H7 (cell line): ENCODE measurements around the gene ADGRE1. TPM values are rescaled to one million over a fixed set of nuclear protein-coding genes. Genes with fewer than 3 reads are reported as not detected.

Experiments
- DNase-seq: peaks from one replicate; pipeline ENCODE4 v3.0.0; 2012
- H3K27me3 ChIP-seq: 2 replicates; pipeline ENCODE4 v1.6.0; 2011; ENCODE audit warnings: mild to moderate bottlenecking, low read length; ENCODE audit not compliant: control insufficient read depth, insufficient read depth
- H3K36me3 ChIP-seq: replicated peaks from 2 replicates; pipeline ENCODE4 v1.5.1; 2011; ENCODE audit warnings: low read length; ENCODE audit not compliant: control insufficient read depth, insufficient read depth
- H3K4me3 ChIP-seq: 2 replicates; pipeline ENCODE4 v1.5.1; 2011; ENCODE audit warnings: low read depth, mild to moderate bottlenecking, control low read depth, low read length, moderate library complexity; ENCODE audit not compliant: insufficient read depth
- total RNA-seq: library from RNA; depleted of rRNA; stranded (reverse); fragments of >200 nt; shearing (Covaris generic); gene quantifications from 2 replicates; pipeline ENCODE4 v1.2.3, GENCODE V29; 2014

Gene ADGRE1
- total RNA-seq, 1 experiment from 2014 or later: not detected

DNA sequence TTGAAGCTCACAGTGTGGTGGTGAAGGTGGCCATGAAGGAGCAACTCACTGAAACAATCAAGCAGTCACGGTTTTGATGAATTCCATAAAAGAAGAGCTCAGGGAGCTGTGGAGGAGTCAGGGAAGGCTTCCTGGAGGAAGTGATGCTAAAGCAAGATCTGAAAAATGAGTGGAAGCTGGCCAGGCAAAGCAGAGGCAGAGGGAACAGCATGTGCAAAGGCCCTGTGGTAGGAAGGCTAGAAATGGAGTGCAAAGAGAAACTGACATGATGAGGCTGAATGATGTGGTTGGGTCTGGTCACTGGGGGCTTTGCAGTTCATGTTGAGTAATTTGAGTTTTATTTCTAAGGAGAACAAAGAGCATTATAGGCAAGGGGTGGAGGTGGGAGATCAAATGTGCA, 6.9 kb downstream of the ADGRE1 start:
- DNase-seq: no peak
- no peaks in the 10 kb centered on the region for H3K27me3 ChIP-seq
- H3K4me3 ChIP-seq: no peak overlapping the region
- H3K36me3 ChIP-seq: no peaks in the 10 kb centered on the region

DNA sequence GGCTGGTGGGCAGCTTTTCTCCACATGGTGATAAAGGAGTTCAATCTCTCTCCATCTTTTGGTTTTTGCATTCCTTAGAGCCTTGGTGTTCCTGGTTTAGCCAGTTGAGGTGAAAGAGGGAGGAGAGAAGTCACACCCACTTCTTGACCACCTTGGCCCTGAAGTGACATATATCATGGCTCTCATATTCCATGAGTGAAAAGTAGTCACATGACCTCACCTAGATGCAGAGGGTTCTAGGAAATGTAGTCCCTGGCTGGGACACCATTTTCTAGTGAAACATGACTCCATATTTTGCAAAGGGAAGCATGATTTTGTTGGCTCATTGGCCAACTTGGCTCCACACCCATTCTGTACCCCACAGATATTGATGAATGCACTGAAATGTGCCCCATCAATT, 16.1 kb downstream of the ADGRE1 start:
- DNase-seq: no peak
- Histone ChIP-seq H3K27me3 (no peaks in the 10 kb centered on the region), H3K4me3 (no peak overlapping the region), H3K36me3 (no peaks in the 10 kb centered on the region)

DNA sequence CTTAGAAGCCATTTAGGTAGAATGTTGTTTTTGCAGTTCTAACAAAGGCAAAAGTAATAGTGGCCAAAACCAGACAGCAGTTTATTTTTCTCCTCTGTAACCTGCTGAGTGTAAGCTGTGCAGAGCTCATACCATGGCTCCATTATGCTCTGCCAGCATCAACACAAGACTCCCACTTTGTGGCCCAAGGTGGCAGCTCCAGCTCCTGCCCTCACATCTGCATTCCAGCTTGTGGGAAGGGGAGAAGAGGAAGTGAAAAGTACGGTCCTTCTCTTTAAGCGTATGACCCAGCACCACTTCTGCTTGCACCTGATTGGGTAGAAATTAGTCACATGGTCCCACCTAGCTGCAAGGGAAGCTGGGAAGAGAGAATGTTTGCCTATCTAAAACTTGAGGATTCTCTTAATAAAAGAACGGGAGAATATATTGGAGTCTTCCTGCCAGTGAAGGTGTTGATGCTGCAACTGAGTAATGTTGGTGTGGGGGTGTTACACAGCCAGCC, 19.2 kb downstream of the ADGRE1 start:
- no peaks in the 10 kb centered on the region for H3K27me3 ChIP-seq
- no peaks in the 10 kb centered on the region for H3K36me3 ChIP-seq
- H3K4me3 ChIP-seq: no peak overlapping the region
- no peak for DNase-seq

DNA sequence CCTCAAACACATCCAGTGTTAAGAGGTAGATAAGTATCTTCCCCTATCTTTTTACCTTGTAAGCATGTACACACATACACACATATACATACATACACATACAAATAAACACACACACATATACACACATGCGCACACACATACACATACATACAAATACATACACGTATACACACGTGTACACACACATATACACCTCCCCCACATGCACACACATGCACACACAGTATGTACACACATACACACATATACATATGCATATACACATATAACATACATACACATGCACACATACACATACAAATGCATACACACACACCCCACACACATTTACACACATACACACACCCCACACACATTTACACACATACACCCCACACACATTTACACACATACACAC, 24.1 kb downstream of the ADGRE1 start:
- no peak for DNase-seq

DNA sequence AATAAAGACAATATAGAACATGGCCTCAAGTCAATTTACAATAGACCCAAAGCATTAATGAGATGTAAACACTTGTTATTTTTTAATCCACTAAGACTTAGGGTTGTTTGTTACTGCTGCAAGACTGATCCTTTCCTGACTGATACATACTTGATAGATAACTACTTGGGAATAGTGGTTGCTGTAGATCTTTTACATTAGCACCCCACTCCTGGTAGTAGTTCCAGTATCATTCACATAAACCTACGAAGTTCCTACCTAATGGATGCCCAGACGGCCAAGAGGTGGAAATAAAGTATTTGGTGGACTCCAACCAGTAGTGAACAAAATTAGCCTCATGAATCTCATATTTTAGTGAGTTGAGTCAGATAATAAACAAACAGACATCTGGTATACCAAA, 26.9 kb downstream of the ADGRE1 start:
- DNase-seq: no peak
- Histone ChIP-seq H3K27me3 (no peaks in the 10 kb centered on the region), H3K4me3 (no peak overlapping the region), H3K36me3 (no peaks in the 10 kb centered on the region)

More for the DNA sequence above, 24.1 kb downstream of the ADGRE1 start:
- H3K36me3 ChIP-seq: no peaks in the 10 kb centered on the region
- no peaks in the 10 kb centered on the region for H3K27me3 ChIP-seq
- H3K4me3 ChIP-seq: no peak overlapping the region

DNA sequence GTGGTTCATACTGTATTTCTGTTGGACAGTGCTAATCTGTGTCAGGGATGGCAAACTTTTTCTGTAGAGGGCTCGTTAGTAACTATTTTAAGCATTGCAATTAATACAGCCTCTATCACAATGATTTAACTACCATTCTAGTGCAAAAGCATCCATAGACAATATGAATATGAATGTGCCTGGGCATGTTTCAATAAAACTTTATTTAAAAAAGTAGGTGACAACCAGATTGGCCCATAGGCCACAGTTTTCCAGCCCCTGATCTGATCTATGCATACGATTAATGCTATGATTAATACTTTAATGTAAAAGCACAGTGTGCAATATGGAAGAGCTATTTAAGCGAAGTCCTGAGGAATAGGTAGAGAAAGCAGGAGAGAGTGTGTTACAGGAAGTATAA, 29.6 kb downstream of the ADGRE1 start:
- no peak overlapping the region for H3K4me3 ChIP-seq
- DNase-seq: no peak
- H3K36me3 ChIP-seq: no peaks in the 10 kb centered on the region
- no peaks in the 10 kb centered on the region for H3K27me3 ChIP-seq

DNA sequence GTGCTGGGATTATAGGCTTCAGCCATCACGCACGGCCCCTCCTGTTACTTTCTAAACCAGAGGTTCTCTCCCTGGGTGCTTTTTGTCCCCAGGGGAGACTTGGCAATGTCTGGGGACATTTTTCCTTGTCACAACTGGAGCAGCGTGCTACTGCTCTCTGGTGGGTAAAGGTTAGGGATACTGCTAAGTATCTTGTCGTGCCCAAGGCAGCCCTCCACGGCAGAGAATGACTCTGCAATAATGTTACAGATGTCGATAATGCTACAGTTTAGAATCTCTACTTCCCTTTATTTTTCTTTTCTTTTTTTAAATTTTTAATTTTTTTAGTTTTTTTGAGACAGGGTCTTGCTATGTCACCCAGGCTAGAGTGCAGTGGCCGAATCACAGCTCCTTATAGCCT, 38.0 kb downstream of the ADGRE1 start:
- no peak for DNase-seq
- no peaks in the 10 kb centered on the region for H3K36me3 ChIP-seq
- no peak overlapping the region for H3K4me3 ChIP-seq
- no peaks in the 10 kb centered on the region for H3K27me3 ChIP-seq

DNA sequence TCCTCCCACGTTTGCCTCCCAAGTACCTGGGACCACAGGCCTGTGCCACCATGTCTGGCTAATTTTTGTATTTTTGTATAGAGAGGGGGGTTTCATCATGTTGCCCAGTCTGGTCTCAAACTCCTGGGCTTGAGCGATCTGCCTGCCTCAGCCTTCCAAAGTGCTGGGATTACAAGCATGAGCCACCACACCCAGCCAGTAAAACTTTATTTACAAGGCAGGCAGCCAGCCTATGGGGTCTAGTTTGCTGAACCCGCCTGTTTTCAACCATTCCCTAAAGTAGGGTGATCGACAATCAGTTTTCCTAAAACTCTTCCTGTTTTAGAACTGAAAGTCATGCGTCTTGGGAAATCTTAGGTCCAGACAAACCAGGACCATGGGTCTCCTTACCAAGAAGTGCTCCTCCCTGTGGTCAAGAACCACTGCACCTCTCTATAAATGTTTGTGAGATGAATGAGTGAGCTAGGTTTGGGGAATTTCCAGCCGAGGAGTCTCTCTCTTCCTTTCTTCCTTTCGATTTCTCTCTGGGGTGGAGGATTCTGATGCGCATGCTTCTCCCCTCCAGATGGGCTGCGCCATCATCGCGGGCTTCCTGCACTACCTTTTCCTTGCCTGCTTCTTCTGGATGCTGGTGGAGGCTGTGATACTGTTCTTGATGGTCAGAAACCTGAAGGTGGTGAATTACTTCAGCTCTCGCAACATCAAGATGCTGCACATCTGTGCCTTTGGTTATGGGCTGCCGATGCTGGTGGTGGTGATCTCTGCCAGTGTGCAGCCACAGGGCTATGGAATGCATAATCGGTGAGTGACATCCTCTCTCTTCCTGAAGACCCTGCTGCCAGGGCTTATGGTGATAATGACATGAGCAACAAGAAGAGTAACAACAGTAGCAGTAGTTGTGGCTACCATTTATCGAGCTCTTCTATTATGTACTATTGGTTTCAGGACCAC, 38.7 kb downstream of the ADGRE1 start:
- H3K27me3 ChIP-seq: no peaks in the 10 kb centered on the region
- no peak overlapping the region for H3K4me3 ChIP-seq
- no peaks in the 10 kb centered on the region for H3K36me3 ChIP-seq
- no peak for DNase-seq

DNA sequence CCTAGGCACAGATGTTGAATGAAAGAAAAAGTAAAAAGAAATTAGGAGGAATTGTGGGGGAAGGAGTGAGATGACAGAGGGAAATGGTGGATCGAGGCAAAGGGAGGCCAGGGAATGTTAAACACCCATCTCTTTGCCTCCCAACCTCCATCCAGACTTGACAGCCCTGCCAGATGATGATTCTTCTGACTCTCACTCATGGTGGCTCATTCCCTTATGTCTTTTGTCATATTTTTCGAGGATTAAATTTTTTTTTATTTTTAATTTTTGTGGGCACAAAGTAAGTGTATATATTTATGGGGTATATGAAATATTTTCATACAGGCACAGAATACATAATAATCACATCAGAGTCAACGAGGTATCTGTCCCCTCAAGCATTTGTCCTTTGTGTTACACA, 42.8 kb downstream of the ADGRE1 start:
- Histone ChIP-seq H3K36me3 (no peaks in the 10 kb centered on the region), H3K4me3 (no peak overlapping the region), H3K27me3 (no peaks in the 10 kb centered on the region)
- no peak for DNase-seq

DNA sequence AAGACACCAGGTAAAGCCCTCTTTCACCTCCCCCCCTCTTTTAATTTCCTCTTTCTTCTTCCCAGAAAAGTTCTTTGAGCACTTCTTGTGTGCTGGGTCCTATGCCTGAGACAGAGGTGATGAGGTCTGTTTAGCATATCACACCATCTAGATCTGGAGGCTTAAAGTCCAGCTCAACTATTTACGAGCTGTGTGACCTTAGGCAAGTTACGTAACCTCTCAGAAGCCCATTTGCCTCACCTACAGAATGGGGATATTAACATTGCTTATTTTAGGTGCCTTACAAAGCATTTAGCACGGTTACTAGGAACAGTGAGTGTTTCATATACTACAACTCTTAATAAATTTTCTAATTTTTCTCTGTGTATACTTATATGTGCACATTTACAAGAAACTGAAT, 47.7 kb downstream of the ADGRE1 start:
- Histone ChIP-seq H3K4me3 (no peak overlapping the region), H3K27me3 (no peaks in the 10 kb centered on the region), H3K36me3 (no peaks in the 10 kb centered on the region)
- no peak for DNase-seq

DNA sequence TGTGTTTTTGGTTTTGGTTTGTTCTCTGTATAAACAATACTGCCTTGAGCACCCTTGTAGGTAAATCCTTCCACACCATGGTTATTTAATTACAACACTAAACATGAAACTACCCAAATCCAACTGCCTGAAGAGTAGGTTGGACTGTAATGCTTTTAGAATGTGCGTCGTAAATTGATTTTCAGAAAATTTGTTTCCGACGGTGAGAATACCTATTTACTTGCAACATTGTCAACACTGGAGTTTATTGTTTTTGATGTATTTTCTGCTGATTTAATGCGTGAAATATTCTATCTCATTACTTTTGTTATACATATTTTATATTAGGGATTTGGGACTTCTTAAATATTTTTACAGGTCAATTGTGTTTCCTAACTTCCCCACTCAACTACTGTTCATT, 48.2 kb downstream of the ADGRE1 start:
- no peak for DNase-seq
- Histone ChIP-seq H3K4me3 (no peak overlapping the region), H3K36me3 (no peaks in the 10 kb centered on the region), H3K27me3 (no peaks in the 10 kb centered on the region)

DNA sequence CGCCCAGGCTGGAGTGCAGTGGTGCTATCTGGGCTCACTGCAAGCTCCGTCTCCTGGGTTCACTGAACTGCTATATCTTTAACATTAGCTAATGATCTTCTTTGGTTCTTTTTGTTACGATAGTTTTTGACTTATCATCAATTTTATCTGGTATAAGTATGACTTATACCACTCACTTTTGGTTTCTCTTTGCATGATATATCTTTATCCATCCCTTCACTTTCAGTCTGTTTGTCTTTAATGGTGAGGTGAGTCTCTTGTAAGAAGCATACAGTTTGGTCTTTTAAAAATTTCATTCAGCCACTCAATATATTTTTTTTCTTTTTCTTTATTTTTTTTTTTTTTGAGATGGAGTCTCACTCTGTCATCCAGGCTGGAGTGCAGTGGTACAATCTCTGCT, 58.4 kb downstream of the ADGRE1 start:
- DNase-seq: no peak
- Histone ChIP-seq H3K27me3 (no peaks in the 10 kb centered on the region), H3K36me3 (no peaks in the 10 kb centered on the region), H3K4me3 (no peak overlapping the region)

DNA sequence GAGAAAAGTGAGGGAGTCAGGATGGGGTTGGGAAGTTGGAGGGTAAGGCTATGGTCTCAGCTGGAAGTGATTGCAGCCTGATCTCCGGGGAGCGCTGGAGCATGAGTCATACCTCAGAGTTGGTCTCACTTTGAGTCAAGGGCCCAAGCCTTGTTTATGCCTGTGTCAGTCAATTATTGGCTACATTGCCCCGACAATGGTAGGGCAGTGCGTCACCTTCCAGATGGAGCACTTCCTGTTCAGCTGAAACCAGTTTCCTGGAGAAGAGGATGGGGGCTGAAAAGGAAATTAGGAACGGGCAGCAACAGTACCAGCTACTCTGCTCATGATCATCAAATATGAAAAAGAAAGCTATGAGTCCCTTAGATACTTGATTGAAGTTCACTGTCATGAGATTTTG, 60.4 kb downstream of the ADGRE1 start:
- H3K4me3 ChIP-seq: no peak overlapping the region
- H3K27me3 ChIP-seq: no peaks in the 10 kb centered on the region
- no peaks in the 10 kb centered on the region for H3K36me3 ChIP-seq
- no peak for DNase-seq

DNA sequence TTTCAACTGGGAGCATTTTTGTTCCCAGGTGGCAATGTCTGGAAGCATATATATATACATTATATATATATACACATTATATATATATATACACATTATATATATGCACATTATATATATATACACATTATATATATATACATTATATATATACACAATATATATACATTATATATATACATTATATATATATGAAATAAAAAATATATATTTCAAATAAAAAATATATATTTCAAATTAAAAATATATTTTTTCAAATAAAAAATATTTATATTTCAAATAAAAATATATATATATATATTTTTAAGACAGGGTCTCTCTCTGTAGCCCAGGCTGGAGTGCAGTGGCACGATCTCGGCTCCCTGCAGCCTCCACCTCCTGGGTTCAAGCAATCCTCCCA, 61.5 kb downstream of the ADGRE1 start:
- H3K36me3 ChIP-seq: no peaks in the 10 kb centered on the region
- no peak for DNase-seq
- H3K27me3 ChIP-seq: no peaks in the 10 kb centered on the region
- no peak overlapping the region for H3K4me3 ChIP-seq

DNA sequence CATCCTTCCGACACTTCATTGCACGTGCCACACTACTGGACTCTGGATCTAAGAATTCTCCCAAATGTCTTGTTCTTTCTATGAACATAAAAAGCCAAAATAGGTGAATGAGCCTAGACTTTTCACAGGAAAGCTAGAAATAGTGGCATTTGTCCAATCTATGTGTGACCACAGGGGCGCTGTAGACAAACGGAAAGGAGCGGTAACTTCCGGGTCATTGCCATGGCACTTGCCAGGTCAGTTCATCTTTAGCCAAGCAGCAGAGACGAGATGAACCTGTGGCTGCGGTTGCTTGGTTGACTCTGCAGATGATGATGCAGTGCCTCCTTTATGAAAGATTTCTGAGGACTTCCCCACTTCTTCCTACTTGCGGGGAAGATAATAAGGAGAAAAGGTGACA, 65.6 kb downstream of the ADGRE1 start:
- no peaks in the 10 kb centered on the region for H3K27me3 ChIP-seq
- no peak for DNase-seq
- H3K36me3 ChIP-seq: no peaks in the 10 kb centered on the region
- no peak overlapping the region for H3K4me3 ChIP-seq
